Endothelial cell (in vitro differentiated cells): ENCODE measurements around the gene KIAA0930. TPM values are rescaled to one million over a fixed set of nuclear protein-coding genes. Genes with fewer than 3 reads are reported as not detected.

ENCODE experiments used
- DNase-seq: peaks from one replicate; pipeline ENCODE4 v3.0.0; 2021; ENCODE audit warnings: low spot score
- H3K27ac Mint-ChIP-seq: one replicate; pipeline ENCODE4 v1.8.0; 2021; ENCODE audit warnings: mixed read lengths, inconsistent platforms; ENCODE audit not compliant: unreplicated experiment
- H3K27me3 Mint-ChIP-seq: one replicate; pipeline ENCODE4 v1.8.0; 2021; ENCODE audit warnings: mild to moderate bottlenecking, moderate library complexity, mixed read lengths, inconsistent platforms; ENCODE audit not compliant: unreplicated experiment
- H3K36me3 Mint-ChIP-seq: one replicate; pipeline ENCODE4 v1.8.0; 2021; ENCODE audit warnings: mild to moderate bottlenecking, low read depth, mixed read lengths, inconsistent platforms; ENCODE audit not compliant: unreplicated experiment
- H3K4me1 Mint-ChIP-seq: one replicate; pipeline ENCODE4 v1.8.0; 2021; ENCODE audit warnings: mild to moderate bottlenecking, mixed read lengths, inconsistent platforms; ENCODE audit not compliant: unreplicated experiment
- H3K4me3 Mint-ChIP-seq: one replicate; pipeline ENCODE4 v1.8.0; 2021; ENCODE audit warnings: mild to moderate bottlenecking, mixed read lengths, inconsistent platforms; ENCODE audit not compliant: unreplicated experiment
- H3K9me3 Mint-ChIP-seq: one replicate; pipeline ENCODE4 v1.8.0; 2021; ENCODE audit warnings: mixed read lengths, inconsistent platforms; ENCODE audit not compliant: unreplicated experiment
- CTCF ChIP-seq: fragments of 200-600 bp; sonication (generic); IDR thresholded peaks from one replicate; pipeline ENCODE4 v1.5.0; 2021; ENCODE audit warnings: antibody characterized with exemption; ENCODE audit not compliant: unreplicated experiment
- total RNA-seq: library from RNA; stranded (reverse); fragmentation: NEBNext Ultra II Directional; extraction: Animal tissue kit (Norgen Biotek cat#: 25700); gene quantifications from one replicate; pipeline ENCODE4 v1.2.1, GENCODE V29; 2021; ENCODE audit not compliant: unreplicated experiment

KIAA0930 gene
- total RNA-seq, 1 donor from 2014 or later, result 18.7 TPM

GRCh38 chr22:45181766-45182165 is 58.9 kb downstream of the KIAA0930 start:
- no peak overlapping the region for H3K4me3 Mint-ChIP-seq
- no peak overlapping the region for H3K27ac Mint-ChIP-seq
- no peaks in the 10 kb centered on the region for H3K4me1 Mint-ChIP-seq
- peaks cover 28% of the 10 kb centered on the region for H3K36me3 Mint-ChIP-seq
- no peaks in the 10 kb centered on the region for H3K9me3 Mint-ChIP-seq
- no peak for DNase-seq
- peaks cover 3% of the 10 kb centered on the region for H3K27me3 Mint-ChIP-seq
- TF ChIP-seq CTCF, result no peak

- H3K27ac Mint-ChIP-seq, result no peak overlapping the region
- DNase-seq, result no peak
- H3K27me3 Mint-ChIP-seq, result peaks cover 3% of the 10 kb centered on the region
- H3K4me1 Mint-ChIP-seq, result no peaks in the 10 kb centered on the region
- no peak for TF ChIP-seq CTCF
- H3K4me3 Mint-ChIP-seq, result no peak overlapping the region
- H3K36me3 Mint-ChIP-seq, result peaks cover 28% of the 10 kb centered on the region
- H3K9me3 Mint-ChIP-seq, result no peaks in the 10 kb centered on the region
Measured at GRCh38 chr22:45181240-45181639, 59.5 kb downstream of the KIAA0930 start.

- no peak for DNase-seq
- peaks cover 27% of the 10 kb centered on the region for H3K36me3 Mint-ChIP-seq
- H3K4me3 Mint-ChIP-seq, result no peak overlapping the region
Measured at GRCh38 chr22:45180146-45180679, 60.5 kb downstream of the KIAA0930 start.

GRCh38 chr22:45179276-45180049 is 61.2 kb downstream of the KIAA0930 start:
- Mint-ChIP-seq H3K27ac (no peak overlapping the region), H3K36me3 (peaks cover 29% of the 10 kb centered on the region), H3K9me3 (no peaks in the 10 kb centered on the region), H3K4me3 (no peak overlapping the region), H3K27me3 (no peaks in the 10 kb centered on the region), H3K4me1 (no peaks in the 10 kb centered on the region)
- no peak for TF ChIP-seq CTCF
- no peak for DNase-seq

More at GRCh38 chr22:45180146-45180679, 60.5 kb downstream of the KIAA0930 start:
- H3K9me3 Mint-ChIP-seq, result no peaks in the 10 kb centered on the region
- no peak overlapping the region for H3K27ac Mint-ChIP-seq
- no peak for TF ChIP-seq CTCF
- no peaks in the 10 kb centered on the region for H3K4me1 Mint-ChIP-seq
- H3K27me3 Mint-ChIP-seq, result peaks cover 3% of the 10 kb centered on the region
